HepG2 (cell line): ENCODE measurements around the gene CYP27B1. TPM values are rescaled to one million over a fixed set of nuclear protein-coding genes. Genes with fewer than 3 reads are reported as not detected.

Experiments
- ATAC-seq: fragments of 200-7000 bp; cut with Tn5 transposase; 3 replicates; pipeline ENCODE4 v1.9.1; 2020; ENCODE audit warnings: mild to moderate bottlenecking, moderate library complexity
- BruUV-seq: library from RNA; stranded (reverse); fragments of 400-500 nt; replicated peaks from 2 replicates; lab custom pipeline; 2021; lab: Mats Ljungman, UMichigan
- CTCF ChIA-PET: fragments of 300-600 bp; formaldehyde crosslinking; extraction: SDS; loops from one replicate; lab custom pipeline; 2021; ENCODE audit warnings: low total read pairs, inconsistent platforms, low intra/inter-chr PET ratio; lab: Yijun Ruan, JAX
- POLR2A ChIA-PET: fragments of 350-600 bp; sonication (Branson Sonifier 250); formaldehyde crosslinking; loops from one replicate; lab custom pipeline; 2020; ENCODE audit warnings: antibody characterized with exemption, inconsistent platforms; lab: Yijun Ruan, JAX
- DNase-seq: peaks from one replicate; pipeline ENCODE4 v3.0.0-alpha.2; 2015; ENCODE audit warnings: low spot score
- FAIRE-seq: peaks from 3 replicates; lab custom pipeline; 2011; peaks lifted over from hg19 to GRCh38; lab: Jason Lieb, UNC
- H2AFZ ChIP-seq: one replicate; pipeline ENCODE4 v1.6.1; 2011; ENCODE audit warnings: low read length, inconsistent platforms
- H3K27ac ChIP-seq: fragments of 300-600 bp; 3 replicates; pipeline ENCODE4 v1.8.0; 2011; ENCODE audit warnings: mixed run types, mild to moderate bottlenecking, mixed read lengths, low read length, inconsistent platforms; ENCODE audit not compliant: insufficient read depth; ENCODE audit errors: extremely low read length
- H3K27me3 ChIP-seq, 2 experiments: fragments of 200-600 bp in 1 of 2; 2 replicates in 1 of 2; 3 replicates in 1 of 2; pipeline versions ENCODE4 v1.6.0 to v1.8.0; 2011; ENCODE audit warnings: low read length in 2 of 2, mild to moderate bottlenecking in 2 of 2, moderate library complexity in 2 of 2, inconsistent platforms in 1 of 2; ENCODE audit not compliant: insufficient read depth in 2 of 2, control insufficient read depth in 1 of 2
- H3K36me3 ChIP-seq, 2 experiments: fragments of 200-600 bp in 1 of 2; replicated peaks in 1 of 2; 2 replicates in 1 of 2; 3 replicates in 1 of 2; pipeline versions ENCODE4 v1.5.1 to v1.8.0; 2011; ENCODE audit warnings: low read length in 2 of 2, inconsistent platforms in 1 of 2; ENCODE audit not compliant: insufficient read depth in 2 of 2, control insufficient read depth in 1 of 2
- H3K4me1 ChIP-seq: 2 replicates; pipeline ENCODE4 v1.5.1; 2012; ENCODE audit warnings: low read length, inconsistent platforms; ENCODE audit not compliant: insufficient read depth
- H3K4me2 ChIP-seq: 2 replicates; pipeline ENCODE4 v1.6.0; 2011; ENCODE audit warnings: low read depth, low read length, inconsistent platforms
- H3K4me3 ChIP-seq, 3 experiments: fragments of 200-600 bp in 1 of 3; sonication (generic), shearing (Covaris generic) in 1 of 3; replicated peaks in 1 of 3; 2 replicates each; pipeline ENCODE4 v1.5.1; 2011 to 2016; ENCODE audit warnings: low read length in 3 of 3, inconsistent platforms in 2 of 3, low read depth in 2 of 3, mild to moderate bottlenecking in 2 of 3, control low read depth in 1 of 3, mixed read lengths in 1 of 3; ENCODE audit not compliant: insufficient read depth in 1 of 3
- H3K79me2 ChIP-seq: one replicate; pipeline ENCODE4 v1.6.1; 2011; ENCODE audit warnings: low read length, inconsistent platforms; ENCODE audit not compliant: insufficient read depth
- H3K9ac ChIP-seq: 2 replicates; pipeline ENCODE4 v1.6.0; 2011; ENCODE audit warnings: mild to moderate bottlenecking, low read depth, low read length, inconsistent platforms; ENCODE audit not compliant: insufficient read depth
- H3K9me3 ChIP-seq: 2 replicates; pipeline ENCODE4 v1.5.1; 2012; ENCODE audit warnings: mild to moderate bottlenecking, low read length
- H4K20me1 ChIP-seq: 2 replicates; pipeline ENCODE4 v1.6.0; 2011; ENCODE audit warnings: inconsistent platforms, mild to moderate bottlenecking, low read length, moderate library complexity; ENCODE audit not compliant: insufficient read depth
- CBX1 ChIP-seq: IDR thresholded peaks from one replicate; pipeline ENCODE4 v1.6.1; 2016; ENCODE audit warnings: antibody characterized with exemption, low read depth
- HOXA5 ChIP-seq: sonication (generic); formaldehyde crosslinking; IDR thresholded peaks from 2 replicates; pipeline ENCODE4 v1.4.0; 2020; ENCODE audit warnings: missing genetic modification reagents
- KDM3A ChIP-seq: IDR thresholded peaks from 2 replicates; pipeline ENCODE4 v1.6.1; 2018; ENCODE audit warnings: low read depth, missing compliant biosample characterization
- MATR3 ChIP-seq: sonication (generic); formaldehyde crosslinking; IDR thresholded peaks from 2 replicates; pipeline ENCODE4 v1.4.0; 2020; ENCODE audit warnings: missing genetic modification reagents
- POGZ ChIP-seq: sonication (generic); formaldehyde crosslinking; IDR thresholded peaks from 2 replicates; pipeline ENCODE4 v1.4.0; 2020; ENCODE audit warnings: mild to moderate bottlenecking, missing genetic modification reagents
- SAFB2 ChIP-seq: sonication (generic); formaldehyde crosslinking; IDR thresholded peaks from 2 replicates; pipeline ENCODE4 v1.5.1; 2020; ENCODE audit warnings: missing genetic modification reagents, low read depth, mild to moderate bottlenecking, borderline replicate concordance
- STAG1 ChIP-seq: sonication (generic); formaldehyde crosslinking; IDR thresholded peaks from 2 replicates; pipeline ENCODE4 v1.4.0; 2020; ENCODE audit warnings: missing genetic modification reagents
- YEATS4 ChIP-seq: sonication (generic); formaldehyde crosslinking; IDR thresholded peaks from 2 replicates; pipeline ENCODE4 v1.4.0; 2020; ENCODE audit warnings: missing genetic modification reagents, borderline replicate concordance
- ZHX1 ChIP-seq: sonication (generic); formaldehyde crosslinking; IDR thresholded peaks from 2 replicates; pipeline ENCODE4 v1.8.1; 2022; ENCODE audit warnings: low read depth, mild to moderate bottlenecking, missing genetic modification reagents
- WGBS: methylation state at CpG from one replicate; pipeline ENCODE4 v1.1.6; 2017; ENCODE audit warnings: low lambda C conversion rate; 5-methylcytosine and 5-hydroxymethylcytosine counted together
- in situ Hi-C: cut with HindIII; loops from 2 replicates; pipeline ENCODE4 v1.10.0; 2017; ENCODE audit warnings: low pct_unique_long_range_greater_than_20kb; ENCODE audit not compliant: extremely low pct_ligation_motif_present
- intact Hi-C: fragments of 100-400 bp; cut with micrococcal nuclease; formaldehyde crosslinking; loops from one replicate; pipeline ENCODE4 v1.10.0; 2022; ENCODE audit not compliant: unreplicated experiment
- polyA plus RNA-seq, 8 experiments: library from polyadenylated mRNA; depleted of rRNA in 3 of 8; stranded (reverse) in 7 of 8; unstranded in 1 of 8; fragments of >200 nt; fragmentation: Illumina TruSeq in 4 of 8; extraction: Trizol in 4 of 8; gene quantifications; 2 replicates each; pipeline versions ENCODE4 v1.2.1 to v1.2.3, GENCODE V29; 2011 to 2016; ENCODE audit warnings: low read depth in 4 of 8, missing spikeins in 1 of 8, mixed read lengths in 1 of 8; ENCODE audit not compliant: insufficient read depth in 1 of 8
- total RNA-seq, 5 experiments: library from RNA; depleted of rRNA; stranded (reverse); fragments of >200 nt; fragmentation: Illumina TruSeq; extraction: Trizol; gene quantifications; 2 replicates each; pipeline ENCODE4 v1.2.3, GENCODE V29; 2016; ENCODE audit warnings: low read depth in 1 of 5

The CYP27B1 gene
- total and polyA plus RNA-seq, 2 of the 13 experiments (the other 11 are each of a cell fraction or from before 2014, with no cell fraction given), result 2.3 to 3.0 TPM

DNA sequence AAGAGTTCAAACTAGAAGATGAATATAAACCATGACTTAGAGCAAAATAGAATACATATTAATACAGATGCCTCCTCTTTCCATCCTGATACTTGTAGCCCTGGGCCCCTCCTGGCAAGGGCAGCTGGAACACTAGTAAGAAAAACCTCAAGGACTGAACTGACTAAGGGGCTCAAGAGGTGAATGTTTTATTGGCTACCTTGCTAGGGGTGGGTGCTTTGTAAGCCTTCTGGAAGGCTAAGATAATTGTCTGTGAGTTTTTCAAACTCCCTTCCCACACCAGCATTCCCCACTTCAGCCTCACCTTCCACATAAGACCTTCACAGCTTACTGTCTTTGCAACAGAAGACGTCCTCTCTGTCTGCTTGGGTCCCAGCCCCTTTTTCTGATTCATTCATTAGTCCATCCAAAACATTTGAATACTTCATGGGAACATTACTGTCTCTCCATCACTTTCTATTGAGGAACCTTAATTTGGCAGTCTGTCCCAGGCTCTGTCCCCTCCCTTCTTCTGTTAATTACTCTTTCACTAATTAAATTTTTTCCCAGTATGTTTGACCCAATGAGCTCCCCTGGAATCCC, 13.0 kb downstream of the CYP27B1 start (continued):
- TF ChIP-seq ZHX1 (CRISPR knock-in tag), result no peak
- TF ChIP-seq YEATS4 (CRISPR knock-in tag), result no peak
- no peak for TF ChIP-seq MATR3 (CRISPR knock-in tag)
- no peak for TF ChIP-seq STAG1 (CRISPR knock-in tag)
- TF ChIP-seq HOXA5 (CRISPR knock-in tag), result no peak
- TF ChIP-seq KDM3A (CRISPR knock-in tag), result no peak

- 0% methylated on average over 3 of the region's 5 CpGs for WGBS
- no peaks in the 10 kb centered on the region for H3K9me3 ChIP-seq
- CTCF ChIA-PET, result no interaction called here
- H3K4me1 ChIP-seq, result peaks cover 43% of the 10 kb centered on the region
- in situ Hi-C loops, result no loop called here
- H3K4me2 ChIP-seq, result peak overlapping the region; percentile 69
- H3K9ac ChIP-seq, result peak overlapping the region; percentile 24
- DNase-seq, result no peak
- peaks cover 24% of the 10 kb centered on the region for H3K79me2 ChIP-seq
- 0 out of 2 replicates have a peak, but pooled peaks cover 5% of the 10 kb centered on the region for H4K20me1 ChIP-seq
- H3K27me3 ChIP-seq, result no peaks in the 10 kb centered on the region; a peak in 1 of 5 replicates
- no peak for TF ChIP-seq POGZ
- 0 out of 2 replicates have a peak, but pooled peaks have one; percentile 2 for TF ChIP-seq SAFB2 (CRISPR knock-in tag)
- peak; percentile 10 for TF ChIP-seq CBX1
- TF ChIP-seq, all 625 proteins: peak for 2
- peak overlapping the region; percentile 20 to 42 (median 34); a peak in 4 of 6 replicates for H3K4me3 ChIP-seq
- POLR2A ChIA-PET, result interaction anchor here (0.6 to 1.1 kb wide), 7 partner anchors 8 to 94 kb away, joined by 3 to 4 read pairs (median 3); partner anchors contain the start of genes CTDSP2, EEF1AKMT3, METTL1 and OS9
- peaks cover 10 to 23% of the 10 kb centered on the region in 2 experiments; a peak in 4 of 5 replicates for H3K36me3 ChIP-seq
- intact Hi-C loops, result loop anchor here (1.0 kb wide), 1 partner anchor 8 kb away; no protein-coding TSS in a partner anchor
- BruUV-seq, result no TSS peak
- peak overlapping the region; percentile 30 for H3K27ac ChIP-seq
- ATAC-seq, result peak; percentile 74
- no peak for FAIRE-seq
- no peak overlapping the region for H2AFZ ChIP-seq
Measured at GRCh38 chr12:57752668-57753000, 14.2 kb downstream of the CYP27B1 start.
